Glutamatergic neuron (in vitro differentiated cells): ENCODE measurements around the gene NID1. TPM values are rescaled to one million over a fixed set of nuclear protein-coding genes. Genes with fewer than 3 reads are reported as not detected.
"Not testable (repeated sequence)": the region's sequence is repeated elsewhere in the genome, so short reads cannot be mapped to it uniquely, and the experiment has no call there.

Experiments used
- DNase-seq: peaks from one replicate; pipeline ENCODE4 v3.0.0; 2022
- H3K27ac Mint-ChIP-seq: one replicate; pipeline ENCODE4 v1.8.0; 2020; ENCODE audit warnings: mild to moderate bottlenecking, mixed read lengths, inconsistent platforms; ENCODE audit not compliant: unreplicated experiment
- H3K27me3 Mint-ChIP-seq: one replicate; pipeline ENCODE4 v1.8.0; 2020; ENCODE audit warnings: mild to moderate bottlenecking, moderate library complexity, mixed read lengths, inconsistent platforms; ENCODE audit not compliant: unreplicated experiment
- H3K36me3 Mint-ChIP-seq: one replicate; pipeline ENCODE4 v1.8.0; 2020; ENCODE audit warnings: mild to moderate bottlenecking, mixed read lengths, inconsistent platforms; ENCODE audit not compliant: unreplicated experiment
- H3K4me1 Mint-ChIP-seq: one replicate; pipeline ENCODE4 v1.8.0; 2020; ENCODE audit warnings: mild to moderate bottlenecking, low read depth, mixed read lengths, inconsistent platforms; ENCODE audit not compliant: unreplicated experiment
- H3K4me3 Mint-ChIP-seq: one replicate; pipeline ENCODE4 v1.8.0; 2020; ENCODE audit warnings: mild to moderate bottlenecking, mixed read lengths, inconsistent platforms; ENCODE audit not compliant: unreplicated experiment
- H3K9me3 Mint-ChIP-seq: one replicate; pipeline ENCODE4 v1.8.0; 2020; ENCODE audit warnings: mild to moderate bottlenecking, moderate library complexity, mixed read lengths, inconsistent platforms; ENCODE audit not compliant: unreplicated experiment
- CTCF ChIP-seq: fragments of 200-600 bp; sonication (generic); IDR thresholded peaks from one replicate; pipeline ENCODE4 v1.5.0; 2021; ENCODE audit not compliant: partially characterized antibody, unreplicated experiment
- total RNA-seq: library from RNA; stranded (reverse); fragmentation: NEBNext Ultra II Directional; extraction: Animal tissue kit (Norgen Biotek cat#: 25700); gene quantifications from one replicate; pipeline ENCODE4 v1.2.1, GENCODE V29; 2021; ENCODE audit not compliant: unreplicated experiment

Gene NID1
- total RNA-seq, 1 donor from 2014 or later: 1.4 TPM

- no peak overlapping the region for H3K4me3 Mint-ChIP-seq
- H3K27ac Mint-ChIP-seq: no peak overlapping the region
- peaks cover 3% of the 10 kb centered on the region for H3K4me1 Mint-ChIP-seq
- peaks cover 9% of the 10 kb centered on the region for H3K27me3 Mint-ChIP-seq
- DNase-seq: no peak
- H3K9me3 Mint-ChIP-seq: peaks cover 8% of the 10 kb centered on the region
- no peak for TF ChIP-seq CTCF
- peaks cover 9% of the 10 kb centered on the region for H3K36me3 Mint-ChIP-seq
Measured at GRCh38 chr1:236100799-236101198, 35.9 kb upstream of the NID1 start.

DNA sequence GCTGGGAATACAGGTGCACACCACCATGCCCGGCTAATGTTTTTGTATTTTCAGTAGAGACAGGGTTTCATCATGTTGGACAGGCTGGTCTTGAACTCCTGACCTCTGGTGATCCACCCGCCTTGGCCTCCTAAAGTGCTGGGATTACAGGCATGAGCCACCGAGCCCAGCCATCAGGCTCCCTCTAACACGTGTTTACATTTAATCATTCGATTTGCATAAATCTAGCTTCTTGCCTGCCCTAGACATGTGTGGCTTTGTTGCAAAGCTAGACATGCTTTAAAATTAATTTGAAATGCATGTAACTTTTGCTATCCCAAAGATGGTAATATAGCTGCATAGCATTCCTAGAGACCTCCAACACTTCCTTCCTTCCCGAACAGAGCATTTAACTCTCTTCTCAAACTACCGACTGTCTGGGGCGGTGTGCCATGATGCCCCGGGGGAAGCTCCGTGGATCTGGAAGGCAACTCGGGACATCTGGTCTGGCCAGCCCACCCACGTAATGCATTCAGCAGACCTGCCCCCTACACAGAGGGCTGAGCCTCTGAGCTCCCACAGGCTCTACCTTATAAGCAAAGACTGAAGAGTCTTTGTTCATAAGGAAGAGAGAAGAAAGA is 34.6 kb upstream of the NID1 start:
- Mint-ChIP-seq H3K9me3 (peaks cover 8% of the 10 kb centered on the region), H3K4me3 (no peak overlapping the region), H3K4me1 (peaks cover 3% of the 10 kb centered on the region), H3K36me3 (peaks cover 12% of the 10 kb centered on the region), H3K27ac (no peak overlapping the region), H3K27me3 (peaks cover 9% of the 10 kb centered on the region)
- peak; percentile 32 for DNase-seq
- TF ChIP-seq CTCF: no peak

- Mint-ChIP-seq H3K36me3 (peaks cover 12% of the 10 kb centered on the region), H3K4me1 (no peaks in the 10 kb centered on the region), H3K4me3 (no peak overlapping the region), H3K27ac (no peak overlapping the region), H3K27me3 (peaks cover 7% of the 10 kb centered on the region), H3K9me3 (peaks cover 8% of the 10 kb centered on the region)
- TF ChIP-seq CTCF: no peak
- no peak for DNase-seq
Measured at GRCh38 chr1:236098267-236098666, 33.4 kb upstream of the NID1 start.

GRCh38 chr1:236096660-236097482 is 32.0 kb upstream of the NID1 start:
- not testable (repeated sequence) for H3K4me3 Mint-ChIP-seq, H3K27me3 Mint-ChIP-seq, H3K4me1 Mint-ChIP-seq, H3K9me3 Mint-ChIP-seq
- peak; percentile 78 for DNase-seq
- Mint-ChIP-seq H3K36me3 (peaks cover 12% of the 10 kb centered on the region), H3K27ac (peak overlapping the region; percentile 80)

DNA sequence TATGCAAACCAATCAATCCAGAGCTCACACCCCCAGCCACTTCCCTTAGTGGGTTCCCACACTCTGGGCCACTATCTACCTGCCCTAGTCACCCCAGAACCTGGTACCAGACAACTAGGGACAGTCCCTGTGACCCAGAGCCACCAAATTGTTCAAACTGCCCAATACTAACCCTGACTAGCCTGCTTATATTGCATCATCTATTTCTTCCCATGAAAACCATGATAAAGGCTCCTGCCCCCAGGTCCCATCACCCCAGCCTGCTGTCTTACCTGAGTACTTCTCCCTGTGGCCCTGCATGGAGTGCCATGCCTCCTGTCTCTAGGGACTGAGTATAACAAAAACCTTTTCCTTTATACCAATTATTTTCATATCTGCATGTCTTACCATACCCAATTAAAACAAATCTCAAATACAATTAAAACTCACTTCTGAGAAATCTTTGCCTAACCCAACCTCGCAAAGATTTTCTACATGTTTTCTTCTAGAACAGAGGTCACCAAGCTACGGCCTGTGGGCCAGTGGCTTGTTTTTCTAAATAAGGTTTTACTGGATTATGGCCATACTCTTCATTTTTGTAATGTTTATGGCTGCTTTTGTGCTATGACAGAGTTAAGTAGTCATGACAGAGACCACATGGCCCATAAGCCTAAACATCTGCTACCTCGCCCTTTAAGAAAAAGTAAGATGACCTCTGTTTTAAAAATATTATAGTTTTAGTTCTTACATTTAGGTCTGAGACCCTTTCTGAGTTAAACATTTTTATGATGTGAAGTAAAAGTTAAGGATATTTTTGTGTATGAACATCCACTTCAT is 31.0 kb upstream of the NID1 start:
- no peak for TF ChIP-seq CTCF
- H3K9me3 Mint-ChIP-seq: peaks cover 8% of the 10 kb centered on the region
- H3K27ac Mint-ChIP-seq: no peak overlapping the region
- H3K36me3 Mint-ChIP-seq: peaks cover 12% of the 10 kb centered on the region
- H3K4me3 Mint-ChIP-seq: no peak overlapping the region
- peaks cover 7% of the 10 kb centered on the region for H3K27me3 Mint-ChIP-seq
- H3K4me1 Mint-ChIP-seq: no peaks in the 10 kb centered on the region
- DNase-seq: no peak
